CD14-positive monocyte (primary cell): ENCODE data around the gene CSAD. TPM values are rescaled to one million over a fixed set of nuclear protein-coding genes. Genes with fewer than 3 reads are reported as not detected.

Experiments used
- DNase-seq, 3 donors: peaks; one replicate each; pipeline ENCODE4 v3.0.0-alpha.2; 2011 to 2022
- H2AFZ ChIP-seq: 2 replicates; pipeline ENCODE4 v1.6.0; 2012; ENCODE audit warnings: mild to moderate bottlenecking, low read depth, low read length, inconsistent platforms; ENCODE audit not compliant: insufficient read depth, poor library complexity, severe bottlenecking
- H3K27ac ChIP-seq, 2 donors: 1 replicate in 1 of 2; 2 replicates in 1 of 2; pipeline ENCODE4 v1.5.1; 2012 to 2013; ENCODE audit warnings: low read length in 2 of 2, control low read depth in 1 of 2, inconsistent platforms in 1 of 2, low read depth in 1 of 2, mild to moderate bottlenecking in 1 of 2
- H3K27me3 ChIP-seq, 2 donors: one replicate each; pipeline versions ENCODE4 v1.6.0 to v1.6.1; 2011 to 2013; ENCODE audit warnings: low read length in 2 of 2; ENCODE audit not compliant: control insufficient read depth in 2 of 2, insufficient read depth in 2 of 2
- H3K36me3 ChIP-seq, 2 donors: replicated peaks in 1 of 2; 1 replicate in 1 of 2; 2 replicates in 1 of 2; pipeline versions ENCODE4 v1.5.1 to v1.6.1; 2012 to 2013; ENCODE audit warnings: low read length in 2 of 2, control low read depth in 1 of 2, inconsistent platforms in 1 of 2, mild to moderate bottlenecking in 1 of 2; ENCODE audit not compliant: insufficient read depth in 2 of 2, control insufficient read depth in 1 of 2
- H3K4me1 ChIP-seq, 2 donors: 1 replicate in 1 of 2; 2 replicates in 1 of 2; pipeline versions ENCODE4 v1.5.1 to v1.6.1; 2012 to 2013; ENCODE audit warnings: low read length in 2 of 2, control low read depth in 1 of 2, inconsistent platforms in 1 of 2, mild to moderate bottlenecking in 1 of 2, moderate library complexity in 1 of 2; ENCODE audit not compliant: insufficient read depth in 2 of 2, control insufficient read depth in 1 of 2
- H3K4me2 ChIP-seq: replicated peaks from 2 replicates; pipeline ENCODE3; 2012; ENCODE audit warnings: low read length, moderate library complexity, mild to moderate bottlenecking; ENCODE audit not compliant: poor library complexity, severe bottlenecking; ENCODE audit errors: extremely low read depth
- H3K4me3 ChIP-seq, 3 experiments: fragments of 200-600 bp in 1 of 3; sonication (generic) in 1 of 3; replicated peaks in 1 of 3; 1 replicate in 2 of 3; 2 replicates in 1 of 3; pipeline ENCODE4 v1.5.1; 2011 to 2013; ENCODE audit warnings: low read length in 3 of 3, mild to moderate bottlenecking in 3 of 3, control low read depth in 2 of 3, low read depth in 2 of 3, inconsistent platforms in 1 of 3, moderate library complexity in 1 of 3
- H3K79me2 ChIP-seq: 2 replicates; pipeline ENCODE4 v1.6.0; 2012; ENCODE audit warnings: mild to moderate bottlenecking, control low read depth, inconsistent platforms, low read length, moderate library complexity; ENCODE audit not compliant: insufficient read depth
- H3K9ac ChIP-seq: 2 replicates; pipeline ENCODE4 v1.6.0; 2017; ENCODE audit warnings: low read length, mild to moderate bottlenecking; ENCODE audit not compliant: insufficient read depth, poor library complexity, severe bottlenecking
- H3K9me3 ChIP-seq, 2 donors: replicated peaks in 1 of 2; 1 replicate in 1 of 2; 2 replicates in 1 of 2; pipeline versions ENCODE4 v1.5.1 to v1.6.1; 2012 to 2013; ENCODE audit warnings: low read length in 2 of 2, control low read depth in 1 of 2; ENCODE audit not compliant: control insufficient read depth in 1 of 2, insufficient read depth in 1 of 2
- H4K20me1 ChIP-seq: 2 replicates; pipeline ENCODE4 v1.6.0; 2012; ENCODE audit warnings: mild to moderate bottlenecking, low read length, control low read depth, moderate library complexity; ENCODE audit not compliant: insufficient read depth
- H3K27ac Mint-ChIP-seq, 7 donors: one replicate each; pipeline ENCODE4 v1.8.0; 2020; ENCODE audit warnings: mild to moderate bottlenecking in 7 of 7, mixed read lengths in 7 of 7, moderate library complexity in 6 of 7, inconsistent platforms in 2 of 7
- H3K27me3 Mint-ChIP-seq, 3 donors: one replicate each; pipeline ENCODE4 v1.8.0; 2021 to 2022; ENCODE audit warnings: low read depth in 3 of 3, mild to moderate bottlenecking in 3 of 3, mixed read lengths in 3 of 3, moderate library complexity in 3 of 3, inconsistent platforms in 1 of 3
- H3K36me3 Mint-ChIP-seq, 2 donors: one replicate each; pipeline ENCODE4 v1.8.0; 2020; ENCODE audit warnings: mixed read lengths in 2 of 2, inconsistent platforms in 1 of 2, mild to moderate bottlenecking in 1 of 2
- H3K4me1 Mint-ChIP-seq: one replicate; pipeline ENCODE4 v1.8.0; 2020; ENCODE audit warnings: mild to moderate bottlenecking, mixed read lengths
- H3K4me3 Mint-ChIP-seq, 2 donors: one replicate each; pipeline ENCODE4 v1.8.0; 2020; ENCODE audit warnings: mild to moderate bottlenecking in 2 of 2, mixed read lengths in 2 of 2, moderate library complexity in 1 of 2
- H3K9me3 Mint-ChIP-seq, 7 donors: one replicate each; pipeline ENCODE4 v1.8.0; 2020 to 2022; ENCODE audit warnings: mixed read lengths in 7 of 7, mild to moderate bottlenecking in 6 of 7, moderate library complexity in 6 of 7, inconsistent platforms in 2 of 7
- CTCF ChIP-seq: fragments of 200-600 bp; IDR thresholded peaks from one replicate; pipeline ENCODE4 v1.8.0; 2022; ENCODE audit warnings: antibody characterized with exemption, mild to moderate bottlenecking
- WGBS: methylation state at CpG from one replicate; pipeline ENCODE4 v1.1.5; 2013; ENCODE audit warnings: missing lambda C conversion rate; ENCODE audit not compliant: insufficient coverage; 5-methylcytosine and 5-hydroxymethylcytosine counted together
- intact Hi-C, 2 donors: fragments of 100-400 bp; cut with micrococcal nuclease; formaldehyde crosslinking; loops; one replicate each; pipeline versions ENCODE4 v1.15.0 to v1.15.1; 2023
- polyA plus RNA-seq, 3 donors: library from polyadenylated mRNA; depleted of rRNA in 1 of 3; unstranded in 2 of 3; stranded (reverse) in 1 of 3; fragments of 300-500 nt in 2 of 3; fragments of >200 nt in 1 of 3; fragmentation: Illumina TruSeq in 2 of 3; gene quantifications; 1 replicate in 2 of 3; 2 replicates in 1 of 3; pipeline ENCODE4 v1.2.3, GENCODE V29; 2012 to 2021

The CSAD gene
- polyA plus RNA-seq, 3 donors = 1.3 to 145 (median 1.4) TPM

DNA sequence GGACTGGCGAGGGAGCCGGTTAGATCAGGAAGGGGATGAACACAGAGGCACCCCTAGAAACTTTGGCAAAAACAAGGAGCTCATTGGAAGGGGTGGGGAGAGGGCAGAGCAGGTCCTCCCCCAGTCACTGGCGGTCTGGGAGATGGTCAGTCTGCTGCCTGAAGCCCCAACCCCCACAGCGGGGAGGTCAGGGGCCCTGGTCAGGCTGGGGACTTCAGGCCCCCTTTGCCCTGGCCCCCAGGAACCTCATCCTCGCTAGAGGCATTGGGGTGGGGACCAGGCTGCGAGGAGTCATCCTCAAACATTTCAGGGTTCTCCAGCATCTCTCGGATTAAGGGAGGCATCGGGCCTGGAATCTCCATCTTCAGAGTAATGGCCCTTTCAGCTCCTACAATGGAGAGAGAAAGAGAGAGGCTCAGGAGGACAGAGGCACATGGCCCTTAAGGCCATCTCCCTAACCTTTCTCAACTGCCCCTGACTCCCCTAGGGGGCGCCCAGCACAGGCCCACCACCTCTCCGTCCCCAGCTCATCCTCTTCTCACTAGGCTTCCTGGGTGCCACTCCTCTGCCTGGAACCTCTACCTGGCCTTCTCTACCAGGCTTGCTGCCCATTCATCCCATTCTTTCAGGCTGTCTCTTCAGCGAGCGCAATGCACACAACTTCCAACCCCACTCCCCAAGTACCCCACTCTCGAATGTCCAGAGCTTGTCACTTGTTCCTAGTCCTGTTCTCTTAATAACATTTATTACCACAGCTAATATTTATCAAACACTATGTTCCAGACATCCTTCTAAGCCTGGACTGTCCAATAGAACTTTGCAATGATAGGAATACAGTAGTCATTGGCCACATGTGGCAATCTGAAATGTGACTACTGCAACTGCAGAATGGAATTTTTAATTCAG, 31.0 kb upstream of the CSAD start:
- Histone ChIP-seq H3K36me3 (peaks cover 10 to 50% of the 10 kb centered on the region in 2 donors), H3K4me3 (no peak overlapping the region), H4K20me1 (no peaks in the 10 kb centered on the region), H3K27me3 (no peaks in the 10 kb centered on the region), H3K27ac (no peak overlapping the region), H3K4me2 (no peak overlapping the region), H3K9ac (no peak overlapping the region), H3K9me3 (no peaks in the 10 kb centered on the region), H3K4me1 (peaks cover 45 to 74% of the 10 kb centered on the region in 2 donors), H3K79me2 (peaks cover 13% of the 10 kb centered on the region), H2AFZ (no peak overlapping the region)
- Mint-ChIP-seq H3K27me3 (peaks cover 0 to 5% (median 2%) of the 10 kb centered on the region in 3 donors), H3K4me1 (peaks cover 80% of the 10 kb centered on the region), H3K4me3 (no peak overlapping the region), H3K36me3 (peaks cover 48 to 61% of the 10 kb centered on the region in 2 donors), H3K9me3 (peaks cover 0 to 3% (median 0%) of the 10 kb centered on the region in 7 donors), H3K27ac (peak overlapping the region in 3 of 7 donors; percentile 20 to 76 (median 46))
- TF ChIP-seq CTCF = peak; percentile 16
- intact Hi-C loops = loop anchor here (2.0 to 10.0 kb wide), 5 partner anchors 75 to 293 kb away; partner anchors contain the start of genes AAAS (in 2 of the 2), NPFF (in 1 of the 2) and TARBP2 (in 1 of the 2)
- 75% methylated on average over 9 of the region's 13 CpGs for WGBS
- no peak for DNase-seq

DNA sequence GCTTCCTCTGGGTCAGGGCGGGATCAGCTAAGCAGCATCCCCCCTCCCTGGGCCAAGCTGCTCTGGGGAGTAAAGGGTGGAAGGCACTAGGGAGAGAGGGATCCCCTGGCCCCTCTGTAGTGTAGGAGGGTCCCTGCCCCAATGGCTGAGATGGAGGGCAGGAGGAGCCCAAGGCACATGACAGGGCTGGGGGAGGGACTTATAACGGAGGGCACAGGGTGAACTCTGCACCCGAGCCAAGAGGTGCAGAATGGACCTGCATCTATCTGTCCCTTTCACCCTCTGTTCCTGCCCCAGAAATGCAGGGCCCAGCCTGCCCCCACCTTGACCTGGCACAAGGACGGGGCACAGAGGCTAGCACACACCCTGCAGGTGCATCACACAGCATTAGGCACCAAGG, 30.1 kb upstream of the CSAD start:
- DNase-seq = no peak
- Mint-ChIP-seq H3K9me3 (peaks cover 0 to 3% (median 0%) of the 10 kb centered on the region in 7 donors), H3K27me3 (peaks cover 0 to 5% (median 2%) of the 10 kb centered on the region in 3 donors), H3K4me3 (no peak overlapping the region), H3K4me1 (peaks cover 80% of the 10 kb centered on the region), H3K36me3 (peaks cover 47 to 53% of the 10 kb centered on the region in 2 donors), H3K27ac (no peak overlapping the region)
- Histone ChIP-seq H3K4me3 (no peak overlapping the region), H3K36me3 (peaks cover 10 to 50% of the 10 kb centered on the region in 2 donors), H3K4me2 (no peak overlapping the region), H3K79me2 (peaks cover 13% of the 10 kb centered on the region), H2AFZ (no peak overlapping the region), H3K9me3 (no peaks in the 10 kb centered on the region), H3K27ac (no peak overlapping the region), H3K27me3 (no peaks in the 10 kb centered on the region), H4K20me1 (no peaks in the 10 kb centered on the region), H3K9ac (no peak overlapping the region), H3K4me1 (peaks cover 45 to 74% of the 10 kb centered on the region in 2 donors)
- WGBS = 73% methylated on average over 2 of the region's 4 CpGs
- intact Hi-C loops = loop anchor here (5.0 to 10.0 kb wide), 3 partner anchors 76 to 294 kb away; partner anchors contain the start of genes AAAS (in 1 of the 2), NPFF (in 1 of the 2) and TARBP2 (in 1 of the 2)
- no peak for TF ChIP-seq CTCF
